Peyer's patch (tissue), 4 donors: ENCODE results near the gene WWOX. TPM values are rescaled to one million over a fixed set of nuclear protein-coding genes. Genes with fewer than 3 reads are reported as not detected.

Source experiments
- DNase-seq, 3 donors: peaks; one replicate each; pipeline ENCODE4 v3.0.0-alpha.2; 2017 to 2019
- H3K27ac ChIP-seq, 4 donors: fragments of 200-600 bp; sonication (generic); one replicate each; pipeline ENCODE4 v1.5.1; 2016 to 2019
- H3K27me3 ChIP-seq, 2 donors: fragments of 200-600 bp; sonication (generic); one replicate each; pipeline ENCODE4 v1.5.1; 2019
- H3K36me3 ChIP-seq, 3 donors: fragments of 200-600 bp; sonication (generic); one replicate each; pipeline ENCODE4 v1.5.1; 2016 to 2019
- H3K4me1 ChIP-seq, 4 donors: fragments of 200-600 bp; sonication (generic); one replicate each; pipeline ENCODE4 v1.5.1; 2016 to 2019
- H3K4me3 ChIP-seq, 4 donors: fragments of 200-600 bp; sonication (generic); 1 replicate in 3 of 4; 2 replicates in 1 of 4; pipeline ENCODE4 v1.5.1; 2016 to 2019; ENCODE audit warnings: mild to moderate bottlenecking in 1 of 4
- H3K9me3 ChIP-seq, 4 donors: fragments of 200-600 bp; sonication (generic); one replicate each; pipeline ENCODE4 v1.5.1; 2016 to 2019; ENCODE audit warnings: mild to moderate bottlenecking in 1 of 4
- POLR2A ChIP-seq, 2 donors: fragments of 450-650 bp; IDR thresholded peaks; one replicate each; pipeline ENCODE4 v1.5.1; 2017; ENCODE audit warnings: antibody characterized with exemption in 2 of 2, mild to moderate bottlenecking in 2 of 2, moderate library complexity in 2 of 2
- total RNA-seq, 4 donors: library from RNA; depleted of rRNA; stranded (reverse); fragments of >200 nt; gene quantifications; one replicate each; pipeline ENCODE4 v1.1.0, GENCODE V29; 2016
- TF ChIP-seq, protein P1 (sequence below), 6 experiments: fragments of 450-650 bp in 4 of 6; fragments of 200-600 bp in 2 of 6; sonication (generic) in 1 of 6; IDR thresholded peaks; one replicate each; pipeline ENCODE4 v1.5.1; 2017 to 2019; ENCODE audit warnings: antibody characterized with exemption in 6 of 6, mild to moderate bottlenecking in 3 of 6, moderate library complexity in 1 of 6

WWOX gene
- total RNA-seq, 4 donors from 2014 or later = 17.3 to 197 (median 57.5) TPM

DNA sequence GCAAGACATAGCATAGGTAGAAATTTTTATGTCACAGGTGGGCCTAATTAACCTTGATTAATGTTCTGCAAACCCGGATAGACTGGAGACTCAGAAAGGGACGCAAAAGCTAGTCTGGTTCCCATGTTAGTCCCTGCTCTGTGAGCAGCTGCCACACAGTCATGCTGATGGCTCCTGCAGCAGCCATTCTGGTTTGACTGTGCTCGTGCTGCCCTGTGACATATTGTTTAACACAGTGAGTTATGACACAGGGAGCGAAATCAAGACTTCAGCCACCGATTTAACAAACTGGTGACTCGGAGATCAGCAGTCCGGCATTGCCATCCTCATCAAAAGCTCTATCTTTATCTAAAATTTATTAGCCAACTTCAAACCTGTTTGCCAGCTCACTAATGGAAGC is 169.8 kb downstream of the WWOX start:
- no peak for DNase-seq
- Histone ChIP-seq H3K36me3 (no peaks in the 10 kb centered on the region), H3K27me3 (no peaks in the 10 kb centered on the region), H3K4me3 (no peak overlapping the region), H3K27ac (no peak overlapping the region), H3K4me1 (no peaks in the 10 kb centered on the region), H3K9me3 (no peaks in the 10 kb centered on the region)
- TF ChIP-seq POLR2A (IDR thresholded peaks at IDR 0.05) = no peak
- TF ChIP-seq, protein P1, sequence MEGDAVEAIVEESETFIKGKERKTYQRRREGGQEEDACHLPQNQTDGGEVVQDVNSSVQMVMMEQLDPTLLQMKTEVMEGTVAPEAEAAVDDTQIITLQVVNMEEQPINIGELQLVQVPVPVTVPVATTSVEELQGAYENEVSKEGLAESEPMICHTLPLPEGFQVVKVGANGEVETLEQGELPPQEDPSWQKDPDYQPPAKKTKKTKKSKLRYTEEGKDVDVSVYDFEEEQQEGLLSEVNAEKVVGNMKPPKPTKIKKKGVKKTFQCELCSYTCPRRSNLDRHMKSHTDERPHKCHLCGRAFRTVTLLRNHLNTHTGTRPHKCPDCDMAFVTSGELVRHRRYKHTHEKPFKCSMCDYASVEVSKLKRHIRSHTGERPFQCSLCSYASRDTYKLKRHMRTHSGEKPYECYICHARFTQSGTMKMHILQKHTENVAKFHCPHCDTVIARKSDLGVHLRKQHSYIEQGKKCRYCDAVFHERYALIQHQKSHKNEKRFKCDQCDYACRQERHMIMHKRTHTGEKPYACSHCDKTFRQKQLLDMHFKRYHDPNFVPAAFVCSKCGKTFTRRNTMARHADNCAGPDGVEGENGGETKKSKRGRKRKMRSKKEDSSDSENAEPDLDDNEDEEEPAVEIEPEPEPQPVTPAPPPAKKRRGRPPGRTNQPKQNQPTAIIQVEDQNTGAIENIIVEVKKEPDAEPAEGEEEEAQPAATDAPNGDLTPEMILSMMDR (IDR thresholded peaks at IDR 0.05) = no peak

GRCh38 chr16:78271981-78272380 is 172.5 kb downstream of the WWOX start:
- Histone ChIP-seq H3K4me3 (no peak overlapping the region), H3K36me3 (no peaks in the 10 kb centered on the region), H3K27me3 (no peaks in the 10 kb centered on the region)

DNA sequence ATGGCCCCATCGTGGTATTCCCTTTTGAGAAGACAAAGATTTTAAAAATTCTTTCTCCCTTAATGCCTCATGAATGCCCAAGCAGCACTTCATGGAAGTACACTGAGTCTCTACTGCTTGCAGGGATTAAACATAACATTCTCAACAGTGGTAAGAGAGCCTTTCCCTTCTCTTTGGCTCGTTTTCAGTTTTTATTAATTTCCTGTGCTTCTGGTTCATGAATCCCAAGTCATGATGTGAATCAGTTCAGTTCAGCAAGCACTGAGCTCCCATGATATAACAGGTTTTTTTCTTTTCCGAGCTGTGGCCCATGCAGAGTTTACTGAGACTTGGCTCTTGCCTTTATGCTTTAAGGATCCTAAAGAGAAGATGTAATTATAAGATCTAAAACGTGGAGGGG is 175.3 kb downstream of the WWOX start:
- Histone ChIP-seq H3K4me3 (no peak overlapping the region), H3K36me3 (no peaks in the 10 kb centered on the region), H3K27me3 (no peaks in the 10 kb centered on the region), H3K27ac (no peak overlapping the region), H3K9me3 (no peaks in the 10 kb centered on the region), H3K4me1 (no peaks in the 10 kb centered on the region)
- no peak for DNase-seq
- TF ChIP-seq POLR2A (IDR thresholded peaks at IDR 0.05) = no peak
- TF ChIP-seq, protein P1 (IDR thresholded peaks at IDR 0.05) = no peak

More at GRCh38 chr16:78271981-78272380, 172.5 kb downstream of the WWOX start:
- Histone ChIP-seq H3K9me3 (no peaks in the 10 kb centered on the region), H3K27ac (no peak overlapping the region), H3K4me1 (no peaks in the 10 kb centered on the region)
- no peak for DNase-seq
- TF ChIP-seq POLR2A (IDR thresholded peaks at IDR 0.05) = no peak
- TF ChIP-seq, protein P1 (IDR thresholded peaks at IDR 0.05) = no peak

DNA sequence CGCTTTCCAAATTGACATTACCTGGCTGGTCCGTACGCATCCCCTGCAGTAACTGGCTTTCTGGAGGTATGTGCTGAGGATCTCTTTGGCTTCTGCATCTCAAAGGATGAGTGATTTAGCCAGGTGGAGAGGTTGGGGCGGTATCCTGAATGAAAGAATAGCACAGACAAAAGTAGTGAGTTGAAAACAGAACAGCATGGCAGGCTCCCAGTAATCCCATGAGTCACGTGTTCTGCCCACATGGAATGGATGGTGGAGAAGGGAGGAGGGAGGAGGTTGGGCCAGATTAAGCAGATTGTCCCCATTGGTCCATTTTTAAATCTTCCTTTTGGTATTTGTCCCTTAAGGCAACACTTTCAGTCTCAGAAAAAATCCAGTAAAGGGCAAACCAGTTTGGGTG is 176.0 kb downstream of the WWOX start:
- Histone ChIP-seq H3K36me3 (no peaks in the 10 kb centered on the region), H3K27ac (no peak overlapping the region), H3K4me3 (no peak overlapping the region), H3K27me3 (no peaks in the 10 kb centered on the region), H3K9me3 (no peaks in the 10 kb centered on the region), H3K4me1 (no peaks in the 10 kb centered on the region)
- DNase-seq = no peak
- TF ChIP-seq POLR2A (IDR thresholded peaks at IDR 0.05) = no peak
- TF ChIP-seq, protein P1 (IDR thresholded peaks at IDR 0.05) = no peak

- TF ChIP-seq, protein P1 (IDR thresholded peaks at IDR 0.05) = no peak
- no peak for TF ChIP-seq POLR2A (IDR thresholded peaks at IDR 0.05)
- no peaks in the 10 kb centered on the region for H3K27me3 ChIP-seq
- DNase-seq = no peak
- H3K4me1 ChIP-seq = no peaks in the 10 kb centered on the region
- H3K36me3 ChIP-seq = no peaks in the 10 kb centered on the region
- no peak overlapping the region for H3K27ac ChIP-seq
- no peaks in the 10 kb centered on the region for H3K9me3 ChIP-seq
- no peak overlapping the region for H3K4me3 ChIP-seq
These were observed 178.0 kb downstream of the WWOX start for GRCh38 chr16:78277321-78278055.
